K562 (cell line): ENCODE measurements around the gene TANC1. TPM values are rescaled to one million over a fixed set of nuclear protein-coding genes. Genes with fewer than 3 reads are reported as not detected.

ENCODE experiments used
- ARNT ChIP-seq, 2 experiments: fragments of 450-650 bp; IDR thresholded peaks; 2 replicates each; pipeline ENCODE4 v1.6.1; 2016; ENCODE audit warnings: mild to moderate bottlenecking in 1 of 2
- DACH1 ChIP-seq: fragments of 450-650 bp; IDR thresholded peaks from 2 replicates; pipeline ENCODE4 v1.6.1; 2018; ENCODE audit not compliant: partially characterized antibody
- JUN ChIP-seq, 2 experiments: sonication (generic) in 1 of 2; formaldehyde crosslinking in 1 of 2; IDR thresholded peaks; 2 replicates each; pipeline versions ENCODE4 v1.6.1 to v1.8.0; 2012 to 2022; ENCODE audit warnings: borderline replicate concordance in 2 of 2, mild to moderate bottlenecking in 2 of 2, improper control_type of control experiment in 1 of 2, low read depth in 1 of 2, low read length in 1 of 2, missing genetic modification reagents in 1 of 2
- L3MBTL2 ChIP-seq: fragments of 450-650 bp; IDR thresholded peaks from 2 replicates; pipeline ENCODE4 v1.6.1; 2016; ENCODE audit warnings: mild to moderate bottlenecking, moderate library complexity
- ZNF174 ChIP-seq: fragments of 250-450 bp; sonication (Bioruptor Pico); IDR thresholded peaks from 2 replicates; pipeline ENCODE4 v1.4.0; 2020; ENCODE audit warnings: mild to moderate bottlenecking
- polyA plus RNA-seq, 8 experiments: library from polyadenylated mRNA; depleted of rRNA in 4 of 8; stranded (reverse) in 5 of 8; unstranded in 3 of 8; fragments of >200 nt; fragmentation: Nextera tagmentation in 2 of 8; fragmentation: Illumina TruSeq in 1 of 8; extraction: Ambion mirVana in 2 of 8; extraction: Trizol in 1 of 8; gene quantifications; 2 replicates each; pipeline versions ENCODE4 v1.2.1 to v1.2.3, GENCODE V29; 2011 to 2014; ENCODE audit warnings: inconsistent platforms in 1 of 8, missing spikeins in 1 of 8
- total RNA-seq, 7 experiments: library from RNA; depleted of rRNA in 6 of 7; stranded (reverse); fragments of >200 nt in 6 of 7; fragmentation: Illumina TruSeq in 2 of 7; extraction: Trizol in 2 of 7; gene quantifications; 2 replicates each; pipeline versions ENCODE4 v1.2.1 to v1.2.3, GENCODE V29; 2011 to 2021; ENCODE audit warnings: low replicate concordance in 1 of 7
- TF ChIP-seq, protein P1 (sequence below): fragments of 250-450 bp; sonication (Bioruptor Pico); IDR thresholded peaks from 2 replicates; pipeline ENCODE4 v1.5.0; 2022; ENCODE audit warnings: mild to moderate bottlenecking
- TF ChIP-seq, protein P2 (sequence below): fragments of 250-450 bp; sonication (Bioruptor Pico); IDR thresholded peaks from 2 replicates; pipeline ENCODE4 v1.4.0; 2020; ENCODE audit warnings: mild to moderate bottlenecking, moderate library complexity
- TF ChIP-seq, protein P3 (sequence below), 2 experiments: fragments of 450-650 bp in 1 of 2; IDR thresholded peaks; 2 replicates each; pipeline ENCODE4 v1.6.1; 2011 to 2017; ENCODE audit warnings: low read depth in 2 of 2, antibody characterized with exemption in 1 of 2, borderline replicate concordance in 1 of 2, low read length in 1 of 2, mild to moderate bottlenecking in 1 of 2, mixed read lengths in 1 of 2; ENCODE audit not compliant: control insufficient read depth in 1 of 2
- TF ChIP-seq, protein P4 (sequence below): fragments of 250-450 bp; sonication (Bioruptor Pico); IDR thresholded peaks from 2 replicates; pipeline ENCODE4 v1.9.0; 2021; ENCODE audit warnings: mild to moderate bottlenecking
- TF ChIP-seq, protein P5 (sequence below): IDR thresholded peaks from 2 replicates; pipeline ENCODE4 v1.6.1; 2011; ENCODE audit warnings: borderline replicate concordance, low read depth, mild to moderate bottlenecking, moderate library complexity, low read length; ENCODE audit not compliant: insufficient read depth, poor library complexity, severe bottlenecking
- TF ChIP-seq, protein P6 (sequence below): fragments of 450-650 bp; IDR thresholded peaks from 2 replicates; pipeline ENCODE4 v1.6.1; 2016; ENCODE audit warnings: mild to moderate bottlenecking

The TANC1 gene
- total and polyA plus RNA-seq, 9 of the 15 experiments (the other 6 are each of a cell fraction or from before 2014, with no cell fraction given): under 0.01 to 0.20 (median 0.07) TPM; not detected in 1

- TF ChIP-seq, protein P1, sequence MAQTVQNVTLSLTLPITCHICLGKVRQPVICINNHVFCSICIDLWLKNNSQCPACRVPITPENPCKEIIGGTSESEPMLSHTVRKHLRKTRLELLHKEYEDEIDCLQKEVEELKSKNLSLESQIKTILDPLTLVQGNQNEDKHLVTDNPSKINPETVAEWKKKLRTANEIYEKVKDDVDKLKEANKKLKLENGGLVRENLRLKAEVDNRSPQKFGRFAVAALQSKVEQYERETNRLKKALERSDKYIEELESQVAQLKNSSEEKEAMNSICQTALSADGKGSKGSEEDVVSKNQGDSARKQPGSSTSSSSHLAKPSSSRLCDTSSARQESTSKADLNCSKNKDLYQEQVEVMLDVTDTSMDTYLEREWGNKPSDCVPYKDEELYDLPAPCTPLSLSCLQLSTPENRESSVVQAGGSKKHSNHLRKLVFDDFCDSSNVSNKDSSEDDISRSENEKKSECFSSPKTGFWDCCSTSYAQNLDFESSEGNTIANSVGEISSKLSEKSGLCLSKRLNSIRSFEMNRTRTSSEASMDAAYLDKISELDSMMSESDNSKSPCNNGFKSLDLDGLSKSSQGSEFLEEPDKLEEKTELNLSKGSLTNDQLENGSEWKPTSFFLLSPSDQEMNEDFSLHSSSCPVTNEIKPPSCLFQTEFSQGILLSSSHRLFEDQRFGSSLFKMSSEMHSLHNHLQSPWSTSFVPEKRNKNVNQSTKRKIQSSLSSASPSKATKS: no peak
- TF ChIP-seq ZNF174 (CRISPR knock-in tag): no peak
- TF ChIP-seq, protein P2, sequence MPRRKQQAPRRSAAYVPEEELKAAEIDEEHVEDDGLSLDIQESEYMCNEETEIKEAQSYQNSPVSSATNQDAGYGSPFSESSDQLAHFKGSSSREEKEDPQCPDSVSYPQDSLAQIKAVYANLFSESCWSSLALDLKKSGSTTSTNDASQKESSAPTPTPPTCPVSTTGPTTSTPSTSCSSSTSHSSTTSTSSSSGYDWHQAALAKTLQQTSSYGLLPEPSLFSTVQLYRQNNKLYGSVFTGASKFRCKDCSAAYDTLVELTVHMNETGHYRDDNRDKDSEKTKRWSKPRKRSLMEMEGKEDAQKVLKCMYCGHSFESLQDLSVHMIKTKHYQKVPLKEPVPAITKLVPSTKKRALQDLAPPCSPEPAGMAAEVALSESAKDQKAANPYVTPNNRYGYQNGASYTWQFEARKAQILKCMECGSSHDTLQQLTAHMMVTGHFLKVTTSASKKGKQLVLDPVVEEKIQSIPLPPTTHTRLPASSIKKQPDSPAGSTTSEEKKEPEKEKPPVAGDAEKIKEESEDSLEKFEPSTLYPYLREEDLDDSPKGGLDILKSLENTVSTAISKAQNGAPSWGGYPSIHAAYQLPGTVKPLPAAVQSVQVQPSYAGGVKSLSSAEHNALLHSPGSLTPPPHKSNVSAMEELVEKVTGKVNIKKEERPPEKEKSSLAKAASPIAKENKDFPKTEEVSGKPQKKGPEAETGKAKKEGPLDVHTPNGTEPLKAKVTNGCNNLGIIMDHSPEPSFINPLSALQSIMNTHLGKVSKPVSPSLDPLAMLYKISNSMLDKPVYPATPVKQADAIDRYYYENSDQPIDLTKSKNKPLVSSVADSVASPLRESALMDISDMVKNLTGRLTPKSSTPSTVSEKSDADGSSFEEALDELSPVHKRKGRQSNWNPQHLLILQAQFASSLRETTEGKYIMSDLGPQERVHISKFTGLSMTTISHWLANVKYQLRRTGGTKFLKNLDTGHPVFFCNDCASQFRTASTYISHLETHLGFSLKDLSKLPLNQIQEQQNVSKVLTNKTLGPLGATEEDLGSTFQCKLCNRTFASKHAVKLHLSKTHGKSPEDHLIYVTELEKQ (CRISPR knock-in tag): no peak
- TF ChIP-seq, protein P3, sequence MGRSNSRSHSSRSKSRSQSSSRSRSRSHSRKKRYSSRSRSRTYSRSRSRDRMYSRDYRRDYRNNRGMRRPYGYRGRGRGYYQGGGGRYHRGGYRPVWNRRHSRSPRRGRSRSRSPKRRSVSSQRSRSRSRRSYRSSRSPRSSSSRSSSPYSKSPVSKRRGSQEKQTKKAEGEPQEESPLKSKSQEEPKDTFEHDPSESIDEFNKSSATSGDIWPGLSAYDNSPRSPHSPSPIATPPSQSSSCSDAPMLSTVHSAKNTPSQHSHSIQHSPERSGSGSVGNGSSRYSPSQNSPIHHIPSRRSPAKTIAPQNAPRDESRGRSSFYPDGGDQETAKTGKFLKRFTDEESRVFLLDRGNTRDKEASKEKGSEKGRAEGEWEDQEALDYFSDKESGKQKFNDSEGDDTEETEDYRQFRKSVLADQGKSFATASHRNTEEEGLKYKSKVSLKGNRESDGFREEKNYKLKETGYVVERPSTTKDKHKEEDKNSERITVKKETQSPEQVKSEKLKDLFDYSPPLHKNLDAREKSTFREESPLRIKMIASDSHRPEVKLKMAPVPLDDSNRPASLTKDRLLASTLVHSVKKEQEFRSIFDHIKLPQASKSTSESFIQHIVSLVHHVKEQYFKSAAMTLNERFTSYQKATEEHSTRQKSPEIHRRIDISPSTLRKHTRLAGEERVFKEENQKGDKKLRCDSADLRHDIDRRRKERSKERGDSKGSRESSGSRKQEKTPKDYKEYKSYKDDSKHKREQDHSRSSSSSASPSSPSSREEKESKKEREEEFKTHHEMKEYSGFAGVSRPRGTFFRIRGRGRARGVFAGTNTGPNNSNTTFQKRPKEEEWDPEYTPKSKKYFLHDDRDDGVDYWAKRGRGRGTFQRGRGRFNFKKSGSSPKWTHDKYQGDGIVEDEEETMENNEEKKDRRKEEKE (IDR thresholded peaks at IDR 0.05; ENCODE audit: borderline replicate concordance in 1 of 2, control insufficient read depth in 1 of 2, low read depth in 2 of 2, low read length in 1 of 2): no peak
- TF ChIP-seq, protein P4, sequence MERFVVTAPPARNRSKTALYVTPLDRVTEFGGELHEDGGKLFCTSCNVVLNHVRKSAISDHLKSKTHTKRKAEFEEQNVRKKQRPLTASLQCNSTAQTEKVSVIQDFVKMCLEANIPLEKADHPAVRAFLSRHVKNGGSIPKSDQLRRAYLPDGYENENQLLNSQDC (CRISPR knock-in tag): no peak
- TF ChIP-seq L3MBTL2: 0 out of 2 replicates have a peak, but pooled peaks have one; percentile 3
- no peak for TF ChIP-seq ARNT (IDR thresholded peaks at IDR 0.05)
- no peak for TF ChIP-seq DACH1
- TF ChIP-seq, protein P5, sequence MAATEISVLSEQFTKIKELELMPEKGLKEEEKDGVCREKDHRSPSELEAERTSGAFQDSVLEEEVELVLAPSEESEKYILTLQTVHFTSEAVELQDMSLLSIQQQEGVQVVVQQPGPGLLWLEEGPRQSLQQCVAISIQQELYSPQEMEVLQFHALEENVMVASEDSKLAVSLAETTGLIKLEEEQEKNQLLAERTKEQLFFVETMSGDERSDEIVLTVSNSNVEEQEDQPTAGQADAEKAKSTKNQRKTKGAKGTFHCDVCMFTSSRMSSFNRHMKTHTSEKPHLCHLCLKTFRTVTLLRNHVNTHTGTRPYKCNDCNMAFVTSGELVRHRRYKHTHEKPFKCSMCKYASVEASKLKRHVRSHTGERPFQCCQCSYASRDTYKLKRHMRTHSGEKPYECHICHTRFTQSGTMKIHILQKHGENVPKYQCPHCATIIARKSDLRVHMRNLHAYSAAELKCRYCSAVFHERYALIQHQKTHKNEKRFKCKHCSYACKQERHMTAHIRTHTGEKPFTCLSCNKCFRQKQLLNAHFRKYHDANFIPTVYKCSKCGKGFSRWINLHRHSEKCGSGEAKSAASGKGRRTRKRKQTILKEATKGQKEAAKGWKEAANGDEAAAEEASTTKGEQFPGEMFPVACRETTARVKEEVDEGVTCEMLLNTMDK: no peak
- TF ChIP-seq JUN (IDR thresholded peaks at IDR 0.05; ENCODE audit: borderline replicate concordance, low read depth, low read length): peak; percentile 21; the same call in 1 of the 2 replicates
- TF ChIP-seq JUN (CRISPR knock-in tag; IDR thresholded peaks at IDR 0.05; ENCODE audit: borderline replicate concordance): no peak
- TF ChIP-seq, protein P6, sequence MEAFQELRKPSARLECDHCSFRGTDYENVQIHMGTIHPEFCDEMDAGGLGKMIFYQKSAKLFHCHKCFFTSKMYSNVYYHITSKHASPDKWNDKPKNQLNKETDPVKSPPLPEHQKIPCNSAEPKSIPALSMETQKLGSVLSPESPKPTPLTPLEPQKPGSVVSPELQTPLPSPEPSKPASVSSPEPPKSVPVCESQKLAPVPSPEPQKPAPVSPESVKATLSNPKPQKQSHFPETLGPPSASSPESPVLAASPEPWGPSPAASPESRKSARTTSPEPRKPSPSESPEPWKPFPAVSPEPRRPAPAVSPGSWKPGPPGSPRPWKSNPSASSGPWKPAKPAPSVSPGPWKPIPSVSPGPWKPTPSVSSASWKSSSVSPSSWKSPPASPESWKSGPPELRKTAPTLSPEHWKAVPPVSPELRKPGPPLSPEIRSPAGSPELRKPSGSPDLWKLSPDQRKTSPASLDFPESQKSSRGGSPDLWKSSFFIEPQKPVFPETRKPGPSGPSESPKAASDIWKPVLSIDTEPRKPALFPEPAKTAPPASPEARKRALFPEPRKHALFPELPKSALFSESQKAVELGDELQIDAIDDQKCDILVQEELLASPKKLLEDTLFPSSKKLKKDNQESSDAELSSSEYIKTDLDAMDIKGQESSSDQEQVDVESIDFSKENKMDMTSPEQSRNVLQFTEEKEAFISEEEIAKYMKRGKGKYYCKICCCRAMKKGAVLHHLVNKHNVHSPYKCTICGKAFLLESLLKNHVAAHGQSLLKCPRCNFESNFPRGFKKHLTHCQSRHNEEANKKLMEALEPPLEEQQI: no peak
Observed at GRCh38 chr2:159030674-159031380, 62.4 kb downstream of the TANC1 start (continued).
